HepG2 (cell line): ENCODE data around the gene ENPP7. TPM values are rescaled to one million over a fixed set of nuclear protein-coding genes. Genes with fewer than 3 reads are reported as not detected.

Experiments used
- ELF1 ChIP-seq: sonication (generic); formaldehyde crosslinking; IDR thresholded peaks from 2 replicates; pipeline ENCODE4 v1.4.0; 2020; ENCODE audit warnings: missing genetic modification reagents
- KDM5B ChIP-seq: sonication (generic); formaldehyde crosslinking; IDR thresholded peaks from 2 replicates; pipeline ENCODE4 v1.4.0; 2020; ENCODE audit warnings: missing genetic modification reagents, mild to moderate bottlenecking, borderline replicate concordance
- SMARCE1 ChIP-seq: fragments of 450-650 bp; IDR thresholded peaks from 2 replicates; pipeline ENCODE4 v1.6.1; 2017; ENCODE audit warnings: borderline replicate concordance
- SMC3 ChIP-seq: IDR thresholded peaks from 2 replicates; pipeline ENCODE4 v1.6.1; 2011; ENCODE audit warnings: low read length, improper control_type of control experiment
- SPEN ChIP-seq: sonication (generic); formaldehyde crosslinking; IDR thresholded peaks from 2 replicates; pipeline ENCODE4 v1.5.1; 2020; ENCODE audit warnings: low read depth, mild to moderate bottlenecking, missing genetic modification reagents
- SRY ChIP-seq: sonication (generic); formaldehyde crosslinking; IDR thresholded peaks from 2 replicates; pipeline ENCODE4 v1.8.0; 2022; ENCODE audit warnings: mild to moderate bottlenecking, missing genetic modification reagents
- SSRP1 ChIP-seq: IDR thresholded peaks from 2 replicates; pipeline ENCODE4 v1.6.1; 2016; ENCODE audit warnings: control low read depth
- ZFP41 ChIP-seq: sonication (generic); formaldehyde crosslinking; IDR thresholded peaks from 2 replicates; pipeline ENCODE4 v1.4.0; 2020; ENCODE audit warnings: mild to moderate bottlenecking, missing genetic modification reagents, borderline replicate concordance
- ZFY ChIP-seq: sonication (generic); formaldehyde crosslinking; IDR thresholded peaks from 2 replicates; pipeline ENCODE4 v1.4.0; 2020; ENCODE audit warnings: missing genetic modification reagents
- ZNF232 ChIP-seq: sonication (generic); formaldehyde crosslinking; IDR thresholded peaks from 2 replicates; pipeline ENCODE4 v1.4.0; 2020; ENCODE audit warnings: missing genetic modification reagents, borderline replicate concordance
- ZNF263 ChIP-seq: sonication (generic); formaldehyde crosslinking; IDR thresholded peaks from 2 replicates; pipeline ENCODE4 v1.4.0; 2020; ENCODE audit warnings: missing genetic modification reagents
- ZNF317 ChIP-seq: sonication (generic); formaldehyde crosslinking; IDR thresholded peaks from 2 replicates; pipeline ENCODE4 v1.5.0; 2020; ENCODE audit warnings: mild to moderate bottlenecking, missing genetic modification reagents
- ZNF44 ChIP-seq: sonication (generic); formaldehyde crosslinking; IDR thresholded peaks from 2 replicates; pipeline ENCODE4 v1.5.1; 2020; ENCODE audit warnings: mild to moderate bottlenecking, missing genetic modification reagents
- ZNF503 ChIP-seq: sonication (generic); formaldehyde crosslinking; IDR thresholded peaks from 2 replicates; pipeline ENCODE4 v1.4.0; 2020; ENCODE audit warnings: missing genetic modification reagents
- ZNF510 ChIP-seq: sonication (generic); formaldehyde crosslinking; IDR thresholded peaks from 2 replicates; pipeline ENCODE4 v1.4.0; 2020; ENCODE audit warnings: low read depth, mild to moderate bottlenecking, missing genetic modification reagents
- ZNF547 ChIP-seq: sonication (generic); formaldehyde crosslinking; IDR thresholded peaks from 2 replicates; pipeline ENCODE4 v1.5.1; 2020; ENCODE audit warnings: mild to moderate bottlenecking, missing genetic modification reagents
- ZNF549 ChIP-seq: sonication (generic); formaldehyde crosslinking; IDR thresholded peaks from 2 replicates; pipeline ENCODE4 v1.5.0; 2020; ENCODE audit warnings: missing genetic modification reagents
- ZNF558 ChIP-seq: sonication (generic); formaldehyde crosslinking; IDR thresholded peaks from 2 replicates; pipeline ENCODE4 v1.9.0; 2022; ENCODE audit warnings: mild to moderate bottlenecking, missing genetic modification reagents, borderline replicate concordance
- ZNF646 ChIP-seq: sonication (generic); formaldehyde crosslinking; IDR thresholded peaks from 2 replicates; pipeline ENCODE4 v1.9.0; 2021; ENCODE audit warnings: mild to moderate bottlenecking, missing genetic modification reagents
- ZNF790 ChIP-seq: sonication (generic); formaldehyde crosslinking; IDR thresholded peaks from 2 replicates; pipeline ENCODE4 v1.8.0; 2022; ENCODE audit warnings: missing genetic modification reagents, mild to moderate bottlenecking, borderline replicate concordance
- ZSCAN21 ChIP-seq: sonication (generic); formaldehyde crosslinking; IDR thresholded peaks from 2 replicates; pipeline ENCODE4 v1.8.0; 2022; ENCODE audit warnings: mild to moderate bottlenecking, missing genetic modification reagents, moderate library complexity, borderline replicate concordance
- ZSCAN9 ChIP-seq: IDR thresholded peaks from 2 replicates; pipeline ENCODE4 v1.6.1; 2016; ENCODE audit warnings: borderline replicate concordance
- polyA plus RNA-seq, 8 experiments: library from polyadenylated mRNA; depleted of rRNA in 3 of 8; stranded (reverse) in 7 of 8; unstranded in 1 of 8; fragments of >200 nt; fragmentation: Illumina TruSeq in 4 of 8; extraction: Trizol in 4 of 8; gene quantifications; 2 replicates each; pipeline versions ENCODE4 v1.2.1 to v1.2.3, GENCODE V29; 2011 to 2016; ENCODE audit warnings: low read depth in 4 of 8, missing spikeins in 1 of 8, mixed read lengths in 1 of 8; ENCODE audit not compliant: insufficient read depth in 1 of 8
- total RNA-seq, 5 experiments: library from RNA; depleted of rRNA; stranded (reverse); fragments of >200 nt; fragmentation: Illumina TruSeq; extraction: Trizol; gene quantifications; 2 replicates each; pipeline ENCODE4 v1.2.3, GENCODE V29; 2016; ENCODE audit warnings: low read depth in 1 of 5

Gene ENPP7
- total and polyA plus RNA-seq, 2 of the 13 experiments (the other 11 are each of a cell fraction or from before 2014, with no cell fraction given), result 1.1 to 2.2 TPM

DNA sequence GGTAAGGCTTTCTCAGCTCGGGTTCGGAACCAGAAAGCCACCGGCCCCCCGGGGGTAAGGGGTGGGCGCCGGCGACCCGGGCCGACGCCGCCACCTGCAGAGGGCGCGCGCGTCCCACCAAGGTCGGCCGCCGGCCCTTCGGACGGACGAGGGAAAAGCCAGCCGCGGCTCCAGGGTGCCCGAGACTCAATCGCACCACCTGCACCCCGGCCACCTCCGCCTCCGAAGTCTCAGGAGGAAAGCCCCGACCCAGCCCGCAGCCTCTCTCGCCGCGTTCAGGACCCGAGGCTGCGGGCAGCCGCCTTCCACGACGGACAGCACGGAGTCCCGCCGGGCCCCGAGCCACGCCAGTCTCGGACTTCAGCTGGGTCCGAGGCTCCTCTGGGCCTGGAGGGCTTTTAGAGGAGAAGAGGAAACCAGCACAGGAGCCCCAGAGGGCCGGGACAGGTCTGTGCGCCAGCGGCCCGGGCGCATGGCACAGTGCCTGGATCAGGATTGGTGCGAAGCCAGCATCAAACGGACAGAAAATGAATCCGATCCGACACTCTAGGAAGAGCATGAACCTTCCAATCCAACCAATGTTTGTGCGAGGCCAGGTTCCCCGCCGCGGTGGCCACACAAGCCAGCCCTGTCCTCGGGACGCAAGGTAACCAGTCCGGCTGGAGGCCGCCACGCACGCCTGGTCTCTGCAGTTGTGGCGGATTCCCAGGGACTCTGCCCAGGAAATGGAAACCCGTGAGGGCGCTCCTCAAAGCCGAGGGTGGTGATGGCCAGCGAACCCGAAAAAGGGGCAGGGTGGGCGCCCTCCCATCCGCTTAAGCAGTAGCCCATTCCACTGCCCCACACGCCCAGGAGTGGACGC is 59.4 kb downstream of the ENPP7 start (continued):
- TF ChIP-seq ZNF503 (CRISPR knock-in tag), result peak; percentile 54; the same call in 1 of the 2 replicates
- no peak for TF ChIP-seq SMARCE1
- TF ChIP-seq ZNF646, result 0 out of 2 replicates have a peak, but pooled peaks have one; percentile 40
- 0 out of 2 replicates have a peak, but pooled peaks have one; percentile 74 for TF ChIP-seq ZNF790 (CRISPR knock-in tag)
- peak; percentile 37; the same call in 1 of the 2 replicates for TF ChIP-seq SPEN (CRISPR knock-in tag)
- peak; percentile 41; the same call in 1 of the 2 replicates for TF ChIP-seq ZNF317 (CRISPR knock-in tag)
- peak; percentile 76; the same call in 1 of the 2 replicates for TF ChIP-seq ZNF232 (CRISPR knock-in tag)
- TF ChIP-seq KDM5B (CRISPR knock-in tag), result peak; percentile 92
- peak; percentile 37; the same call in 1 of the 2 replicates for TF ChIP-seq SMC3
- TF ChIP-seq ZNF44 (CRISPR knock-in tag), result no peak
- TF ChIP-seq ZFY (CRISPR knock-in tag), result peak; percentile 51
- no peak for TF ChIP-seq ELF1 (CRISPR knock-in tag)
- TF ChIP-seq ZFP41, result peak; percentile 56; the same call in 1 of the 2 replicates
- 0 out of 2 replicates have a peak, but pooled peaks have one; percentile 12 for TF ChIP-seq ZSCAN21 (CRISPR knock-in tag)
- TF ChIP-seq ZSCAN9 (CRISPR knock-in tag), result no peak; the same call in 1 of the 2 replicates
- TF ChIP-seq ZNF263 (CRISPR knock-in tag), result peak; percentile 85
- no peak for TF ChIP-seq ZNF549 (CRISPR knock-in tag)
- TF ChIP-seq SSRP1 (CRISPR knock-in tag), result no peak
- TF ChIP-seq SRY (CRISPR knock-in tag), result no peak
- TF ChIP-seq ZNF510, result no peak
- TF ChIP-seq ZNF558 (CRISPR knock-in tag), result peak; percentile 24; the same call in 1 of the 2 replicates
- TF ChIP-seq ZNF547 (CRISPR knock-in tag), result no peak
